Body of pancreas (tissue), 4 donors: Measurements from ENCODE around the gene TGFBR3.

Experiments used
- CTCF ChIP-seq, 7 experiments: fragments of 450-650 bp in 4 of 7; fragments of 200-600 bp in 3 of 7; sonication (generic) in 3 of 7; IDR thresholded peaks; one replicate each; pipeline ENCODE4 v1.5.1; 2016 to 2019; ENCODE audit warnings: antibody characterized with exemption in 7 of 7
- POLR2A ChIP-seq, 3 donors: fragments of 450-650 bp; IDR thresholded peaks; one replicate each; pipeline ENCODE4 v1.6.1; 2016; ENCODE audit warnings: antibody characterized with exemption in 3 of 3, mild to moderate bottlenecking in 2 of 3

GRCh38 chr1:91814448-91814847, 71.5 kb downstream of the TGFBR3 start:
- TF ChIP-seq POLR2A (IDR thresholded peaks at IDR 0.05): no peak
- no peak for TF ChIP-seq CTCF (IDR thresholded peaks at IDR 0.05)
